WI38 (cell line): ENCODE measurements around the gene SIGLEC11.

ENCODE experiments used
- H3K4me3 ChIP-seq: 2 replicates; pipeline ENCODE4 v1.5.1; 2011; ENCODE audit warnings: low read depth, mild to moderate bottlenecking, control low read depth, low read length
- TF ChIP-seq, protein P1 (sequence below): IDR thresholded peaks from 2 replicates; pipeline ENCODE4 v1.5.1; 2012; ENCODE audit warnings: low read depth, mild to moderate bottlenecking, control low read depth, low read length

Gene SIGLEC11

DNA sequence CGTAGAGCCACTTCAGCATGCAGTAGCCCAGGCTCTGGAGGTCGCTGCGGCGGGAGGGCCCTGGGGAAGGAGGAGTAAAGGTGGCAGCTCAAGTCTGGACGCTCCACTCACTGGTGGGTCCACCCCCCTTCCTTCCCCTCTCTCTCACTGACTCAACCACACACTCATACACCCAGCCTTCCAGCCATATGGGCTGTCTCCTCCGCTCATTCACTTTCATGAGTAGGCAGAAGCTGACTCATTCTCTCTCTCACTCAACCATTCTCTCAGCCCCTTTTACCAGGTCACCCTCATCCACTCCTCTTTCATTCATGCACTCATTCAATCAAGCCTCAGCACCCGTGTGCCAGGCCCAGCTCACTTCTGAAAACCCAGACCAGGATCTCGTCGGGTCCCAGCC is 27.5 kb upstream of the SIGLEC11 start:
- TF ChIP-seq, protein P1, sequence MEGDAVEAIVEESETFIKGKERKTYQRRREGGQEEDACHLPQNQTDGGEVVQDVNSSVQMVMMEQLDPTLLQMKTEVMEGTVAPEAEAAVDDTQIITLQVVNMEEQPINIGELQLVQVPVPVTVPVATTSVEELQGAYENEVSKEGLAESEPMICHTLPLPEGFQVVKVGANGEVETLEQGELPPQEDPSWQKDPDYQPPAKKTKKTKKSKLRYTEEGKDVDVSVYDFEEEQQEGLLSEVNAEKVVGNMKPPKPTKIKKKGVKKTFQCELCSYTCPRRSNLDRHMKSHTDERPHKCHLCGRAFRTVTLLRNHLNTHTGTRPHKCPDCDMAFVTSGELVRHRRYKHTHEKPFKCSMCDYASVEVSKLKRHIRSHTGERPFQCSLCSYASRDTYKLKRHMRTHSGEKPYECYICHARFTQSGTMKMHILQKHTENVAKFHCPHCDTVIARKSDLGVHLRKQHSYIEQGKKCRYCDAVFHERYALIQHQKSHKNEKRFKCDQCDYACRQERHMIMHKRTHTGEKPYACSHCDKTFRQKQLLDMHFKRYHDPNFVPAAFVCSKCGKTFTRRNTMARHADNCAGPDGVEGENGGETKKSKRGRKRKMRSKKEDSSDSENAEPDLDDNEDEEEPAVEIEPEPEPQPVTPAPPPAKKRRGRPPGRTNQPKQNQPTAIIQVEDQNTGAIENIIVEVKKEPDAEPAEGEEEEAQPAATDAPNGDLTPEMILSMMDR, result no peak
- H3K4me3 ChIP-seq, result no peak overlapping the region

DNA sequence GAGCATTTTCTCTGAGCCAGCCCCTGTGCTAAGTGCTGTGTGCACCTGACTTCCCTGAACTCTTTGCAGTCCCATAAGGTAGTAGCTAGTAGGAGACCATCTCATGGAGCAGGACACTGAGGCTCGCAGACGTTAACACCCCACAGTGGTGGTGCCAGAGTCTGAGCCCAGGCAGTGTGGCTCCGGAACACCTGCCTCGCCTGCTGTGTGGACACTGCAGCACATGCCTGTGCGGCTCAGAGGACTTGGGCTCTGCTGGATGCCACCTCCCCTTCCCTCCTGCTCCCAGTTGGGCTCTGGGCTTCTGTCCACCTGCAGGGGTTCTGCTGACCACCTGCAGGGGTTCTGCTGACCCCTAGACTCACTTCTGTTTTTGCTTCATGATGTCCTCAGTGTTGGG is 27.0 kb upstream of the SIGLEC11 start:
- no peak overlapping the region for H3K4me3 ChIP-seq
- TF ChIP-seq, protein P1, result no peak

DNA sequence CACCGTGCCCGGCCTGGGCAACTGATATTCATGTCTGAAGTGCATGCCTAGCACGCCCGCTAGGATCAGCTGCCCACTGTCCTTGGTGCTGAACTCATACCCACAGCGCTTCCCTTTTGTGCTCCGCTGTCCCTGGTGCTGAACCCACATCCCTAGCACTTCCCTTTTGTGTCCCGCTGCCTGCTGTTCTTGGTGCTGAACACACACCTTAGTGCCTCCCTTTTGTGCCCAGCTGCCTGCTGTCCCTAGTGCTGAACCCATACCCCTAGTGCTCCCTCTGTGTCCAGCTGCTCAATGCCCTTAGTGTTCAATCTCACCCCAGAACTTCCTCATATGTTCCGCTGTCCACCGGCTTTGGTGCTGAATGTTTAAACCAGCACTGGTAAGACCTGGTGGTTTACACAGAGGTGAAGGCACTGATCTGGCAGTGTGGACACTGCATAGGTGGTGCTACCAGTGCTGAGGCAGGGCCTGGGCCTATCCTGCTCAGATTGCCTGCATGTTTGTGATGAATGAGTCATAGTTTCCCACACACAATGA is 26.3 kb upstream of the SIGLEC11 start:
- H3K4me3 ChIP-seq, result no peak overlapping the region
- TF ChIP-seq, protein P1, result no peak

- no peak overlapping the region for H3K4me3 ChIP-seq
- TF ChIP-seq, protein P1, result no peak
Measured at GRCh38 chr19:49986354-49986753, 25.4 kb upstream of the SIGLEC11 start.

GRCh38 chr19:49985871-49986270 is 24.9 kb upstream of the SIGLEC11 start:
- TF ChIP-seq, protein P1, result no peak
- no peak overlapping the region for H3K4me3 ChIP-seq

DNA sequence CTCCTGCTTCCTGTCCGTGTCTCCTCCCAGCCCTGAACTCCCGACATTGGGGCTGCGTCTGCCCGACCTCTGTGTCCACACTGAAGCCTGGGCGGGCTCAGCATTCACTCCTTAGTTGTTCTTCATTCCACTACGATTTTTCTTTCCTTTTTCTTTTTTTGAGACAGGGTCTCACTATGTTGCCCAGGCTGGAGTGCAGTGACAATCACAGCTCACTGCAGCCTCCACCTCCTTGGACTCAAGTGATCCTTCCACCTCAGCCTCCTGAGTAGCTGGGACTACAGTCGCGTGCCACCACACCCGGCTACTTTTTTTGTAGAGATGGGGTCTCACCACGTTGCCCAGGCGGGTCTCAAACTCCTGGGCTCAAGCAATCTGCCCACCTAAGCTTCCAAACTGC is 23.5 kb upstream of the SIGLEC11 start:
- H3K4me3 ChIP-seq, result no peak overlapping the region
- TF ChIP-seq, protein P1, result no peak

DNA sequence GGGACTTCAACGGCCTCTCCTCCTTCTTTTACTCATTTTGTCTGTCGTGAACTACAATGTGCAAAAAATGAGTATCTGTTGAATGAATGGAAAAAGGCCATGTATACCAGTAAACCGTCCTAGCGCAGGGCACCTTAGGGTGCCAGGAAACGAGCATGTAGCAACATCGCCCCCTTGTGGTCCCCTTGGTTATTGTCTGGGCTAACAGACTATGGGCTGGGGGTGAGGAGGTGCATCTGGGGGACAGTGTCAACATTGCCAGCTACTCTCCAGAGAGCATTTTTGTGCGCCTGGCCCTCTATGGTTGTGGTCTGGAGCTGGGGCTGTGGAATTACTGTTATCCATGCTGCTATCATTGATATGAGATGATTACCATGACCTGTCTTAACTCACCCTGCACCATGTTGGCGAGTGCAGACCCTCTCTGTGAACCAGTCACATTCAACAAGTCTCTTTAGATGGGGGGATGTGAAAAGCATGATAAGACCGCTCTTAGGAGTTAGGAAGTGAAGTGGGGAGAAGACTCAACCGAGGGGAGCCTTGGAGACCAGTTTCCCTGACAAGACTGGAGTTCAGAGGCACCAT is 22.8 kb upstream of the SIGLEC11 start:
- no peak overlapping the region for H3K4me3 ChIP-seq
- TF ChIP-seq, protein P1, result peak; percentile 90
